DND-41 (cell line): ENCODE results near the gene SMYD5.

Source experiments
- ATAC-seq: fragments of 200-7000 bp; cut with Tn5 transposase; 3 replicates; pipeline ENCODE4 v1.9.1; 2021; ENCODE audit warnings: low read depth; ENCODE audit not compliant: insufficient read depth
- DNase-seq: peaks from one replicate; pipeline ENCODE4 v3.0.0-alpha.2; 2020
- H2AFZ ChIP-seq: 2 replicates; pipeline ENCODE4 v1.6.0; 2012; ENCODE audit warnings: low read depth, low read length
- H3K27ac ChIP-seq: 2 replicates; pipeline ENCODE4 v1.5.1; 2012; ENCODE audit warnings: low read length, inconsistent platforms
- H3K27me3 ChIP-seq: fragments of 200-600 bp; sonication (generic); 2 replicates; pipeline ENCODE4 v1.6.0; 2012; ENCODE audit warnings: low read length, mild to moderate bottlenecking, inconsistent platforms; ENCODE audit not compliant: insufficient read depth, poor library complexity
- H3K36me3 ChIP-seq: 2 replicates; pipeline ENCODE4 v1.5.1; 2012; ENCODE audit warnings: low read length, inconsistent platforms; ENCODE audit not compliant: insufficient read depth
- H3K4me1 ChIP-seq: 2 replicates; pipeline ENCODE4 v1.5.1; 2012; ENCODE audit warnings: mild to moderate bottlenecking, low read length; ENCODE audit not compliant: insufficient read depth
- H3K4me2 ChIP-seq: 2 replicates; pipeline ENCODE4 v1.6.0; 2012; ENCODE audit warnings: mild to moderate bottlenecking, moderate library complexity, low read length, inconsistent platforms; ENCODE audit not compliant: insufficient read depth
- H3K4me3 ChIP-seq, 2 experiments: fragments of 200-600 bp in 1 of 2; shearing (Covaris generic) in 1 of 2; 2 replicates each; pipeline ENCODE4 v1.5.1; 2012 to 2016; ENCODE audit warnings: inconsistent platforms in 2 of 2, low read length in 2 of 2, mild to moderate bottlenecking in 2 of 2, low read depth in 1 of 2, moderate library complexity in 1 of 2
- H3K79me2 ChIP-seq: 2 replicates; pipeline ENCODE4 v1.6.0; 2012; ENCODE audit warnings: low read length, inconsistent platforms; ENCODE audit not compliant: insufficient read depth
- H3K9ac ChIP-seq: 2 replicates; pipeline ENCODE4 v1.6.0; 2012; ENCODE audit warnings: low read depth, mild to moderate bottlenecking, inconsistent platforms, low read length, moderate library complexity
- H3K9me3 ChIP-seq: 2 replicates; pipeline ENCODE4 v1.5.1; 2012; ENCODE audit warnings: low read length, moderate library complexity, mild to moderate bottlenecking, inconsistent platforms; ENCODE audit not compliant: insufficient read depth, severe bottlenecking
- H4K20me1 ChIP-seq: 2 replicates; pipeline ENCODE4 v1.6.0; 2012; ENCODE audit warnings: low read length; ENCODE audit not compliant: insufficient read depth
- EZH2 ChIP-seq: IDR thresholded peaks from 3 replicates; pipeline ENCODE4 v1.6.1; 2012; ENCODE audit warnings: borderline replicate concordance, low read depth, mild to moderate bottlenecking, moderate library complexity, low read length, inconsistent platforms; ENCODE audit not compliant: severe bottlenecking
- TF ChIP-seq, protein P1 (sequence below): IDR thresholded peaks from 2 replicates; pipeline ENCODE4 v1.5.1; 2012; ENCODE audit warnings: borderline replicate concordance, low read length, moderate library complexity, mild to moderate bottlenecking; ENCODE audit not compliant: poor library complexity, severe bottlenecking; ENCODE audit errors: extremely low read depth

The SMYD5 gene

DNA sequence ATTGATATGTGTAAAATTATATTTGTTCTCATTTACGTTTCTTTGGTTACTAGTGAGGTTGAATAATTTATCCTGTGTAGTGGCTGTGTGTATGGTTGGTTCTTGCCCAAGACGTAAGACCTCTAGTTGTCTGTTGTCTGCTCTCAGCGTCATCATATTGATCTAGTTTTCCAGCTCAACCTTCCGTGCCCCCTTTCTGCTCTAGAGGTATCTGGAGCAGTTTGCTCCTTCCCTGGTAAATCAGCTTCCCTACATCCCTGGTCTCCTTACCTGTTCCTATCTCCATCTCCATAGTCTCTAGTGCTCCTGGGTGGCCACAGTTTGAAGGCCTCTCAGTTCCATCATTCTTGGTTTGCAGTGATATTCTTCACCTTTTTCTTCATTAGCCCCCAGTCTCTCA is 1.2 kb downstream of the SMYD5 start:
- no peak for DNase-seq
- Histone ChIP-seq H2AFZ (no peak overlapping the region), H3K4me1 (peaks cover 34% of the 10 kb centered on the region), H4K20me1 (peaks cover 18% of the 10 kb centered on the region; the same call in 1 of the 2 replicates), H3K4me2 (peak overlapping the region; percentile 87), H3K4me3 (peak overlapping the region; percentile 64 to 82; a peak in 3 of 4 replicates), H3K9ac (peak overlapping the region; percentile 81), H3K79me2 (peaks cover 54% of the 10 kb centered on the region), H3K27me3 (no peaks in the 10 kb centered on the region), H3K36me3 (peaks cover 22% of the 10 kb centered on the region), H3K27ac (no peak overlapping the region), H3K9me3 (no peaks in the 10 kb centered on the region)
- TF ChIP-seq, protein P1, sequence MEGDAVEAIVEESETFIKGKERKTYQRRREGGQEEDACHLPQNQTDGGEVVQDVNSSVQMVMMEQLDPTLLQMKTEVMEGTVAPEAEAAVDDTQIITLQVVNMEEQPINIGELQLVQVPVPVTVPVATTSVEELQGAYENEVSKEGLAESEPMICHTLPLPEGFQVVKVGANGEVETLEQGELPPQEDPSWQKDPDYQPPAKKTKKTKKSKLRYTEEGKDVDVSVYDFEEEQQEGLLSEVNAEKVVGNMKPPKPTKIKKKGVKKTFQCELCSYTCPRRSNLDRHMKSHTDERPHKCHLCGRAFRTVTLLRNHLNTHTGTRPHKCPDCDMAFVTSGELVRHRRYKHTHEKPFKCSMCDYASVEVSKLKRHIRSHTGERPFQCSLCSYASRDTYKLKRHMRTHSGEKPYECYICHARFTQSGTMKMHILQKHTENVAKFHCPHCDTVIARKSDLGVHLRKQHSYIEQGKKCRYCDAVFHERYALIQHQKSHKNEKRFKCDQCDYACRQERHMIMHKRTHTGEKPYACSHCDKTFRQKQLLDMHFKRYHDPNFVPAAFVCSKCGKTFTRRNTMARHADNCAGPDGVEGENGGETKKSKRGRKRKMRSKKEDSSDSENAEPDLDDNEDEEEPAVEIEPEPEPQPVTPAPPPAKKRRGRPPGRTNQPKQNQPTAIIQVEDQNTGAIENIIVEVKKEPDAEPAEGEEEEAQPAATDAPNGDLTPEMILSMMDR: no peak
- no peak for TF ChIP-seq EZH2
- ATAC-seq: no peak

DNA sequence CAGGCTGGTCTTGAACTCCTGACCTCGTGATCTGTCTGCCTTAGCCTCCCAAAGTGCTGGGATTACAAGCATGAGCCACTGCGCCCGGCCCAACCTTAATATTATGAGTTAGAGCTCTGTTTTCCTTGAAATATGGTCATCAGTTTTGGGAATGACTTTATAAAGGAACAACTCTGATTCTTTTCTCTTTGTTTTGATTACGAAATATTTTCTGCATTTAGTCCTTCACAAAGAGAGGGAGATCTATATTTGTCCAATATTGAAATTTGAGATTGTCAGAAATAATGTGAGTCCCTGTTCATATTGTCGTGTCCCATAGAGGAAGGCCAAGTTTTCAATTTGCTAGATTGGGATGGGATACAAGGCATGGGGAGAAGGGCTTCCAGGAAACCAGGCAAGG is 3.1 kb downstream of the SMYD5 start:
- Histone ChIP-seq H3K4me3 (no peak overlapping the region), H4K20me1 (peaks cover 18% of the 10 kb centered on the region; the same call in 1 of the 2 replicates), H3K36me3 (peaks cover 40% of the 10 kb centered on the region), H3K9me3 (no peaks in the 10 kb centered on the region), H3K27ac (no peak overlapping the region), H3K4me1 (peaks cover 33% of the 10 kb centered on the region), H3K4me2 (no peak overlapping the region), H2AFZ (no peak overlapping the region), H3K79me2 (peaks cover 54% of the 10 kb centered on the region), H3K9ac (no peak overlapping the region), H3K27me3 (no peaks in the 10 kb centered on the region)
- no peak for DNase-seq
- no peak for TF ChIP-seq EZH2
- TF ChIP-seq, protein P1: no peak
- ATAC-seq: no peak

DNA sequence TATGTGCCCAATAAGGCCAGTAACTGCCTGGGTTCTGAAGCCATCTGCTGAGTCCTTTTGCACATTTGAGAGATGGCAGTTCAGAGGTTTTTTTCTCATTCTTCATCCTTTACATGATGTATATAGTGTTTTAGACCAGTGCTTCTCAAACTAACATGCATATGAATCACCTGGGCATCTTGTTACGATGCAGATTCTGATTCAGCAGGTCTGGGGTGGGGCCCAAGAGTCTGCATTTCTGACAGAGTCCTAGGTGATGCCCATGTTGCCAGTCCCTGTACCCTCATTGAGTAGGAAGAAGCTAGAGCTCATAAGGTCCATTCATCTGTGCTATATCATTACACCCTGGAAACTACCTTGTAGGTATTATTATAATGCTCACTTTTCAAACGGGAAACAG is 3.8 kb downstream of the SMYD5 start:
- Histone ChIP-seq H3K4me3 (no peak overlapping the region), H3K9ac (no peak overlapping the region), H3K27me3 (no peaks in the 10 kb centered on the region), H3K79me2 (peaks cover 54% of the 10 kb centered on the region), H3K9me3 (no peaks in the 10 kb centered on the region), H4K20me1 (peaks cover 18% of the 10 kb centered on the region; the same call in 1 of the 2 replicates), H2AFZ (no peak overlapping the region), H3K27ac (no peak overlapping the region), H3K4me2 (no peak overlapping the region), H3K4me1 (peaks cover 26% of the 10 kb centered on the region), H3K36me3 (peaks cover 46% of the 10 kb centered on the region)
- ATAC-seq (no peak), DNase-seq (no peak)
- TF ChIP-seq, protein P1: no peak
- TF ChIP-seq EZH2: no peak

DNA sequence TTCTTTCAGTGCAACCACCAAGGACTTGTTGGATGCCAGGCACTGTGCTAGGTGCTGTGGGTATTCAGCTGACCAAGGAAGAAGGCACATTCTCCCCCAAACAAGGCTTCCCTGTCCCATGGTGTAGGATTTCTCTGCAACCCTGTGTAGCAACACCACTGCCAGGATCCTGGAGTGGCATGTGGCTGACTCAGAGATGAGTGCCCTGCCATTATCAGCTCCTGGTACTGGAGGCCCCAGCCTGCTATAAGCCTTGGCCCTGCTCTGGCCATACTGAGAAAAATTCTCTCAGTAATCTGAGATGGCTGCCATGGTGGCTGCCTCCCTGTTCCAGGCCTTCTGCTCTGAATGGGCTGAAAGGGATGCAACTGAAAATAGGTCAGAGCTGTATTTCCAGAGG is 4.3 kb downstream of the SMYD5 start:
- peaks cover 19% of the 10 kb centered on the region; the same call in 1 of the 2 replicates for H4K20me1 ChIP-seq
- H3K27me3 ChIP-seq: no peaks in the 10 kb centered on the region
- H3K4me1 ChIP-seq: peaks cover 22% of the 10 kb centered on the region
- H3K9ac ChIP-seq: no peak overlapping the region
- H3K9me3 ChIP-seq: no peaks in the 10 kb centered on the region
- H3K79me2 ChIP-seq: peaks cover 54% of the 10 kb centered on the region
- no peak for TF ChIP-seq EZH2
- TF ChIP-seq, protein P1: no peak
- no peak overlapping the region for H3K27ac ChIP-seq
- H3K36me3 ChIP-seq: peaks cover 51% of the 10 kb centered on the region
- DNase-seq (no peak), ATAC-seq (no peak)
- H2AFZ ChIP-seq: no peak overlapping the region
- no peak overlapping the region for H3K4me3 ChIP-seq
- no peak overlapping the region for H3K4me2 ChIP-seq
